ENCODE results near the gene NTF4. TPM values are rescaled to one million over a fixed set of nuclear protein-coding genes. Genes with fewer than 3 reads are reported as not detected.
"Not testable (repeated sequence)": the region's sequence is repeated elsewhere in the genome, so short reads cannot be mapped to it uniquely, and the experiment has no call there.

Gene NTF4
- total and polyA plus RNA-seq, 5 donors: 0.37 to 2.2 (median 0.47) TPM; not detected in 1

DNA sequence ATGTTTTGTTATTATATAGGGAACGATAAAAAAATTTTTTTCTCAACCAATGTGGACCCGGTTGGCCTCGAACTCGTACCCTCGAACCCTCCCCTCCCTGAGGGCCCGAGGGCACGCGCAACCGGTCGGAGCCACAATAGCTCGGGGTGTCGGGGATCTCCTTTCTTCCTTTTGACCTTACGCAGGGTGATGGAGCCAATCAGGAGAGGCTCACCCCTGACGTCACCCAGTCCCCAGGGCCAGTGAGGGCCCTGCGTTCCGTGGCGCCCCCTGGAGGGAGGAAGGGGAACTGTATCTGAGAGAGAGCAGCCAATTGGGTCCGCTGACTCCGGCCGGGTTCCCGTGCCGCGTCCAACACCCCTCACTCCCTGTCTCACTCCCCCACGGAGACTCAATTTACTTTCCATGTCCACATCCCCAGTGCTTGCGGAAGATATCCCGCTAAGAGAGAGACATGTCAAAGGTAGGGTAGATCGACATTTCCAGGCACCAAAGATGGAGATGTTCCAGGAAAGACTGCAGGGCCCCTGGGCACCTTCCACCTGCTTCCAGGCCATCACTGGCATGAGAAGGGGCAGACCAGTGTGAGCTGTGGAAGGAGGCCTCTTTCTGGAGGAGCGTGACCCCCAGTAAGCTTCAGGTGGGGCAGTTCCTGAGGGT, 32.8 kb downstream of the NTF4 start, which contains the start of gene CGB2:
Gene CGB2, plus strand, starts transcription at position 249 of the 660 bp plus-strand sequence. Its CDS starts 206 bp downstream, at position 455.
- peak in 1 of 3 donors; percentile 48 for DNase-seq
- H3K4me1 ChIP-seq (ENCODE audit: control insufficient read depth, insufficient read depth, low read length); intact Hi-C loops (cut with DNase I); H3K27me3 ChIP-seq (ENCODE audit: control insufficient read depth, insufficient read depth); H3K9me3 ChIP-seq (ENCODE audit: control insufficient read depth, low read length); H3K4me3 ChIP-seq (ENCODE audit: low read length); H3K27ac ChIP-seq (ENCODE audit: low read length): not testable (repeated sequence)
- peak in 1 of 2 donors; percentile 14 for ATAC-seq
- 21% methylated on average over 28 of the region's 28 CpGs for WGBS

DNA sequence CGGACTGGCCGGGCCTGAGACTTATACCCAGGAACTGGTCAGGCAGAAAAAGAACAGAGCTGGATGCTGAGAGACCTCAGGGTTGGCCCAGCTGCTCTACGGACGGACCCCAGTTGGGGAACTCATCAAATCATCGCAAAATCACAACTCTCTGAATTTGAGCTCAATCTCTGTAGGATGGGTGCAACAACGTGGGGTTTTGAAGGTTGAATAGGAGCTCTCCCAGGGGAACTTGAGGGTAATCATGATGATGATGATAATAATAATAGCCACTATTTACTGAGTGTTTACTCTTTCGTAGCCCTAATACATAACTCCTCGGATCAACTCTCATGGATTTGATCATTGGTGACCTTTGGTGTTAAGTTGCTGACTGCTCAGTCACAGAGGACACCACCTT, 34.3 kb downstream of the NTF4 start:
- H3K4me1 ChIP-seq (ENCODE audit: control insufficient read depth, insufficient read depth, low read length); H3K27me3 ChIP-seq (ENCODE audit: control insufficient read depth, insufficient read depth); ATAC-seq; DNase-seq; H3K27ac ChIP-seq (ENCODE audit: low read length); H3K4me3 ChIP-seq (ENCODE audit: low read length); intact Hi-C loops (cut with DNase I); H3K9me3 ChIP-seq (ENCODE audit: control insufficient read depth, low read length): not testable (repeated sequence)
- WGBS: 92% methylated on average over 5 of the region's 8 CpGs

DNA sequence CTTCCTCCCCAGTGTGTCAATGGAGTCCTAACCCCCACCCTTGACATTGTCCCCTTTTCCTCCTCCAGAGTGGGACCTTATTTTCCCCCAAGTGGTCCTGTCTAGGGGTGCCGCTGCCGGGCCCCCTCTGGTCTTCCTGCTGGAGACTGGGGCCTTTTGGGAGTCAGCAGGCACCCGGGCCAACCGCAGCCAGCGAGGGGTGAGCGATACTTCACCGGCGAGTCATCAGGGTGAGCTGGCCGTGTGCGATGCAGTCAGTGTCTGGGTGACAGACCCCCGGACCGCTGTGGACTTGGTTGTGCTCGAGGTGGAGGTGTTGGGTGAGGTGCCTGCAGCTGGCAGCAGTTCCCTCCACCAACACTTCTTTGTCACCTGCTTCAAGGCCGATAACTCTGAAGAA, 34.9 kb downstream of the NTF4 start:
- H3K9me3 ChIP-seq (ENCODE audit: control insufficient read depth, low read length); H3K27me3 ChIP-seq (ENCODE audit: control insufficient read depth, insufficient read depth); intact Hi-C loops (cut with DNase I); H3K4me1 ChIP-seq (ENCODE audit: control insufficient read depth, insufficient read depth, low read length); H3K4me3 ChIP-seq (ENCODE audit: low read length); ATAC-seq; H3K27ac ChIP-seq (ENCODE audit: low read length): not testable (repeated sequence)
- peak in 1 of 3 donors; percentile 2 for DNase-seq
- 80% methylated on average over 14 of the region's 14 CpGs for WGBS

DNA sequence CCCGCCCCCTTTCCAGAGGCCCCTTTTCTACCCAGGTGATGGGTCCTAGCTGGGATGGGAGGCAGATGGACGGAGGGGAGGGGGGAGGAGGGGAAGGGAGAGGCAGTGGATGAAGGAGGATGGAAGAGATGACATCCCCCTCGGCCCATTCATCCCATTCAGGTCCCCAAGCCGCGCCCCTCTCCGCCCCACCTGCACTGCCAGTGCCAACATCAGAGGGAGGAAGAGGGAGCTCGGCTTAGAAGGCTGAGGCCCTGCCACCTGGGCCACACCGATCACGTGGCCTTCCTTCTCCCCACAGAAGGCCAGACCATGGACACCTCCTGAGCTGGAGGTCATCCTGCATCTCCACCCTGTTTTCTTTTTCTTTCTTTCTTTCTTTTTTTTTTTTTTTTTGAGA, 35.9 kb downstream of the NTF4 start:
- H3K4me3 ChIP-seq (ENCODE audit: low read length); H3K9me3 ChIP-seq (ENCODE audit: control insufficient read depth, low read length); H3K4me1 ChIP-seq (ENCODE audit: control insufficient read depth, insufficient read depth, low read length); ATAC-seq; H3K27me3 ChIP-seq (ENCODE audit: control insufficient read depth, insufficient read depth); H3K27ac ChIP-seq (ENCODE audit: low read length); intact Hi-C loops (cut with DNase I): not testable (repeated sequence)
- DNase-seq: peak in 1 of 3 donors; percentile 20
- WGBS: 85% methylated on average over 9 of the region's 9 CpGs

DNA sequence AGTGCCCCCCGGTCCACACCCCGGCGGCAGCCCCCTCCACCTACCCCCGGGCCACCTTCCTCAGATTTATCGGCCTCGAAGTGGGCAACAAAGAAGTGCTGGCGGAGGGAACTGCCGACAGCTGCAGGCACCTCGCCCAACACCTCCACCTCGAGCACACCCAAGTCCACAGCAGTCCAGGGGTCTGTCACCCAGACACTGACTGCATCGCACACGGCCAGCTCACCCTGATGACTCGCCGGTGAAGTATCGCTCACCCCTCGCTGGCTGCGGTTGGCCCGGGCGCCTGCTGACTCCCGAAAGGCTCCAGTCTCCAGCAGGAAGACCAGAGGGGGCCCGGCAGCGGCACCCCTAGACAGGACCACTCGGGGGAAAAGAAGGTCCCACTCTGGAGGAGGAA, 39.0 kb downstream of the NTF4 start:
- H3K9me3 ChIP-seq (ENCODE audit: control insufficient read depth, low read length); H3K4me3 ChIP-seq (ENCODE audit: low read length); intact Hi-C loops (cut with DNase I); H3K27ac ChIP-seq (ENCODE audit: low read length); H3K27me3 ChIP-seq (ENCODE audit: control insufficient read depth, insufficient read depth); ATAC-seq; H3K4me1 ChIP-seq (ENCODE audit: control insufficient read depth, insufficient read depth, low read length): not testable (repeated sequence)
- peak in 1 of 3 donors; percentile 18 for DNase-seq
- 66% methylated on average over 23 of the region's 23 CpGs for WGBS

DNA sequence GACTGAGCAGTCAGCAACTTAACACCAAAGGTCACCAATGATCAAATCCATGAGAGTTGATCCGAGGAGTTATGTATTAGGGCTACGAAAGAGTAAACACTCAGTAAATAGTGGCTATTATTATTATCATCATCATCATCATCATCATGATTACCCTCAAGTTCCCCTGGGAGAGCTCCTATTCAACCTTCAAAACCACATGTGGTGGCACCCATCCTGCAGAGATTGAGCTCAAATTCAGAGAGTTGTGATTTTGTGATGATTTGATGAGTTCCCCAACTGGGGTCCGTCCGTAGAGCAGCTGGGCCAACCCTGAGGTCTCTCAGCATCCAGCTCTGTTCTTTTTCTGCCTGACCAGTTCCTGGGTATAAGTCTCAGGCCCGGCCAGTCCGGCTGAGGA, 39.5 kb downstream of the NTF4 start:
- 78% methylated on average over 4 of the region's 6 CpGs for WGBS
- H3K27me3 ChIP-seq (ENCODE audit: control insufficient read depth, insufficient read depth); H3K4me3 ChIP-seq (ENCODE audit: low read length); H3K4me1 ChIP-seq (ENCODE audit: control insufficient read depth, insufficient read depth, low read length); ATAC-seq; H3K9me3 ChIP-seq (ENCODE audit: control insufficient read depth, low read length); H3K27ac ChIP-seq (ENCODE audit: low read length); intact Hi-C loops (cut with DNase I); DNase-seq: not testable (repeated sequence)

DNA sequence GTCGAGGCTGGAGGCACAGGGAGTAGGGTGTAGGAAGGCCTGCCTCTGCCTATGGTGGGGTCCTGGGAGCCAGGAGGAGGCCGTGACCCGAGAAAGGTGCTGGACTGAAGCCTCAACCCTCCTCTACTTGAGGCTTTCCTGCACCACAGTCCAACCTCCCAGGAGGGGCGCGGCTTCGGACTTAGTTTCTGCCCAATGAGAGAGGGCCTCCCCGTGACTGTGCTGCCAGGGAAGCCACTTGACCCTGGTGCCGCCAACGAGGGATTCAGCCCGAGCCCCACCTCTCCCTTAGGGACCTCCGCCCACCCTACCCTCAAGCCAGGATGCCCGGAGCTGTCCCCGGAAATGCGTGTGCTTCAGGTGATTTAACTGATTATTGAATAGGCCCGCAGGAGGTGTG, 40.4 kb downstream of the NTF4 start, which contains the start of gene CGB3:
Gene CGB3, minus strand, starts transcription at position 101 of the 400 bp plus-strand sequence. CDS start 362 bp downstream, outside the sequence.
- intact Hi-C loops (cut with DNase I); H3K27ac ChIP-seq (ENCODE audit: low read length); H3K9me3 ChIP-seq (ENCODE audit: control insufficient read depth, low read length); H3K27me3 ChIP-seq (ENCODE audit: control insufficient read depth, insufficient read depth); H3K4me1 ChIP-seq (ENCODE audit: control insufficient read depth, insufficient read depth, low read length); H3K4me3 ChIP-seq (ENCODE audit: low read length); ATAC-seq: not testable (repeated sequence)
- peak in 1 of 3 donors; percentile 7 for DNase-seq
- 73% methylated on average over 13 of the region's 15 CpGs for WGBS

DNA sequence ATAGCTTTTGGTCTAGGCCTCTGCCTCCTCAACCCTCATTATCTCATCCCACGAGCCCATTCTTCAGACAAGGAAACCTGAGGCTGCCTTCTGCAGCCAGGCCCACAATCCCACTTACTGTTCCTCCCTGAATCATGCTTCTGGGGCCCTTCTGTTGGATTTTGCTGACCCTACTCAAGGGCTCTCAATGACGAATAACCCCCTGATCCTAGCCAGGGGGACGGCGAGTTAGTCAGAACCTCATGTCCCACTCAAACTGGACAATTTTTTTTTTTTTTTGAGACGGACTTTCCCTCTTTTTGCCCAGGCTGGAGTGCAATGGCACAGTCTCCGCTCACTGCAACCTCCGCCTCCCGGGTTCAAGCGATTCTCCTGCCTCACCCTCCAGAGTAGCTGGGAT, 42.5 kb downstream of the NTF4 start:
- H3K9me3 ChIP-seq (ENCODE audit: control insufficient read depth, low read length): no peaks in the 10 kb centered on the region
- no peak overlapping the region for H3K4me3 ChIP-seq (ENCODE audit: low read length)
- no peak overlapping the region for H3K27ac ChIP-seq (ENCODE audit: low read length)
- H3K27me3 ChIP-seq (ENCODE audit: control insufficient read depth, insufficient read depth): no peaks in the 10 kb centered on the region
- 92% methylated on average over 9 of the region's 9 CpGs for WGBS
- ATAC-seq: no peak
- intact Hi-C loops (cut with DNase I): no loop called here
- H3K4me1 ChIP-seq (ENCODE audit: control insufficient read depth, insufficient read depth, low read length): no peaks in the 10 kb centered on the region
- DNase-seq: peak in 1 of 3 donors; percentile 7

DNA sequence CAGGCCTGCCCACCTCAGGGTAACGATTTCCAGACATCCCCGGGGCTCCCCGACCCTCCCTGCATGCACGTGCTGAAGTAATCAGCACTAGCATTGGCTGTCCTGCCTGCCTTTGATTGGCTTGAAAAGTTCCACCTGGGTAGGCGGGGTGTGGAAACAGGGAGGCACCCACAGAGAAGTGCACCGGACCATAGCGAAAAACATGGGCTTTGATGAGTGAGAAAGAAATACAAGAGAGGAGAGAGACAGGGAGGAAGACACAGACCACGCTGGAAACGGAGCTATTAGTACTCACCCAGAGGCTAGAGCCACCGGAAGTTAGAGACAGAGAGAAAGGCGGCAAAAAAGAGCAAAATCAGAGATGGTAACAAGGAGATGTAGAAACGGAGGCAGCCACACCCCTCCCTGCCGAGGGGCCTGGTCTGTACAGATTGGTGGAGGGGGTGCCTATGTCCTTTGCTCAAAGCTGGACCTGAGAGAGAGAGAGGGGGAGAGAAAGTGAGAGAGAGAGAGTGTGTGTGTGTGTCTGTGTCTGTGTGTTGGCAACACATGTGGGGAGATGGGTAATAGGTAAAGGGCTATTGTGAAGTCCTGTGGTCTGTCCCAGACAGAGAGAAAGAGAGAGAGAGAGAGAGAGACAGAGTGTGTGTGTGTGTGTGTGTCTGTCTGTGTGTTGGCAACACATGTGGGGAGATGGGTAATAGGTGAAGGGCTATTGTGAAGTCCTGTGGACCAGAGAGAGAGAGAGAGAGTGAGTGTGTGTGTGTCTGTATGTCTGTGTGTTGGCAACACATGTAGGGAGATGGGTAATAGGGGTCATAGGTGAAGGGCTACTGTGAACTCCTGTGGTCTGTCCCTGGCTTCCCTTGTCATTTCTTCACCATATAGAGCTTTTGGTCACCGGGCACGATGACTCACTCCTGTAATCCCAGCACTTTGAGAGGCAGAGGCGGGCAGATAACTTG, 43.4 kb downstream of the NTF4 start:
- H3K4me3 ChIP-seq (ENCODE audit: low read length): no peak overlapping the region
- intact Hi-C loops (cut with DNase I): no loop called here
- no peaks in the 10 kb centered on the region for H3K27me3 ChIP-seq (ENCODE audit: control insufficient read depth, insufficient read depth)
- whole genome bisulfite sequencing: 41% methylated on average over 16 of the region's 16 CpGs
- DNase-seq (peak in 1 of 3 donors; percentile 22), ATAC-seq (no peak)
- H3K27ac ChIP-seq (ENCODE audit: low read length): no peak overlapping the region
- no peaks in the 10 kb centered on the region for H3K9me3 ChIP-seq (ENCODE audit: control insufficient read depth, low read length)
- H3K4me1 ChIP-seq (ENCODE audit: control insufficient read depth, insufficient read depth, low read length): no peaks in the 10 kb centered on the region

DNA sequence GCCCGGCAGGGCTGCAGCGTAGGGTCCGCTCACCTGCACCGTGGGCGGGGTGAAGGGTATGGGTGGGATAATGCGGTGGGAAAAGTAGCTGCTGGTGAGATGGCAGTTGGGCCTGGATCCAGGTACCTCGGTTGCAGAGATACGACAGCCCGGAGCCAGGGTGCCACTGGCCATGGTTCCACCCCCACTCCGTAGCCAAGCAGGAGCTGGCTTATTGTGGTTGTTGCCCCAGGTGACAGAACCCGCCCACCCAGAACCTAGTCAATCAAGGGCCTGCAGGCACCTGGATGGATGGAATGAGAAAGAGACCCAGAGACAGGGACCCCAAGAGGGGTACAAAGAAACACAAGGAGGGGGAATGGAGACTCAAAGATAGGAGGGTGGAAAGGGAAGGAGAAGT, 44.3 kb downstream of the NTF4 start:
- Histone ChIP-seq H3K4me1 (ENCODE audit: control insufficient read depth, insufficient read depth, low read length) (no peaks in the 10 kb centered on the region), H3K27ac (ENCODE audit: low read length) (no peak overlapping the region), H3K27me3 (ENCODE audit: control insufficient read depth, insufficient read depth) (no peaks in the 10 kb centered on the region), H3K4me3 (ENCODE audit: low read length) (no peak overlapping the region), H3K9me3 (ENCODE audit: control insufficient read depth, low read length) (no peaks in the 10 kb centered on the region)
- intact Hi-C loops (cut with DNase I): no loop called here
- WGBS: 70% methylated on average over 11 of the region's 11 CpGs
- ATAC-seq (no peak), DNase-seq (peak in 1 of 3 donors; percentile 37)
